Measurements from ENCODE around the gene LILRA1.

- TF ChIP-seq CTCF (IDR thresholded peaks at IDR 0.05) = no peak
- no peak for TF ChIP-seq POLR2A (IDR thresholded peaks at IDR 0.05)
These were observed 56.8 kb downstream of the LILRA1 start for GRCh38 chr19:54650108-54650655.

All from upper lobe of left lung (tissue), 4 donors.